Ishikawa (cell line): ENCODE data around the gene CD4.

Source experiments
- CEBPB ChIP-seq: IDR thresholded peaks from 2 replicates; pipeline ENCODE4 v1.6.1; 2012
- CREB1 ChIP-seq: IDR thresholded peaks from 2 replicates; pipeline ENCODE4 v1.6.1; 2012; ENCODE audit warnings: low read depth
- EGR1 ChIP-seq: IDR thresholded peaks from 2 replicates; pipeline ENCODE4 v1.6.1; 2012
- EP300 ChIP-seq: IDR thresholded peaks from 2 replicates; pipeline ENCODE4 v1.6.1; 2012; ENCODE audit warnings: borderline replicate concordance
- FOXM1 ChIP-seq: IDR thresholded peaks from 2 replicates; pipeline ENCODE4 v1.6.1; 2012; ENCODE audit warnings: low read depth, borderline replicate concordance
- NFIC ChIP-seq: IDR thresholded peaks from 2 replicates; pipeline ENCODE4 v1.6.1; 2012
- RAD21 ChIP-seq: IDR thresholded peaks from 2 replicates; pipeline ENCODE4 v1.6.1; 2012; ENCODE audit warnings: low read depth
- TAF1 ChIP-seq: IDR thresholded peaks from 2 replicates; pipeline ENCODE4 v1.6.1; 2012; ENCODE audit warnings: low read depth, mild to moderate bottlenecking
- TCF12 ChIP-seq: IDR thresholded peaks from 2 replicates; pipeline ENCODE4 v1.6.1; 2012; ENCODE audit warnings: low read depth
- TEAD4 ChIP-seq: IDR thresholded peaks from 2 replicates; pipeline ENCODE4 v1.6.1; 2012
- YY1 ChIP-seq: IDR thresholded peaks from 2 replicates; pipeline ENCODE4 v1.6.1; 2012; ENCODE audit warnings: low read depth
- ZBTB7A ChIP-seq: IDR thresholded peaks from 2 replicates; pipeline ENCODE4 v1.6.1; 2012; ENCODE audit warnings: low read depth
- TF ChIP-seq, protein P1 (sequence below): IDR thresholded peaks from 2 replicates; pipeline ENCODE4 v1.6.1; 2012; ENCODE audit warnings: low read depth, mild to moderate bottlenecking
- TF ChIP-seq, protein P2 (sequence below): IDR thresholded peaks from 2 replicates; pipeline ENCODE4 v1.6.1; 2012
- TF ChIP-seq, protein P3 (sequence below): IDR thresholded peaks from 2 replicates; pipeline ENCODE4 v1.6.1; 2012

Gene CD4

DNA sequence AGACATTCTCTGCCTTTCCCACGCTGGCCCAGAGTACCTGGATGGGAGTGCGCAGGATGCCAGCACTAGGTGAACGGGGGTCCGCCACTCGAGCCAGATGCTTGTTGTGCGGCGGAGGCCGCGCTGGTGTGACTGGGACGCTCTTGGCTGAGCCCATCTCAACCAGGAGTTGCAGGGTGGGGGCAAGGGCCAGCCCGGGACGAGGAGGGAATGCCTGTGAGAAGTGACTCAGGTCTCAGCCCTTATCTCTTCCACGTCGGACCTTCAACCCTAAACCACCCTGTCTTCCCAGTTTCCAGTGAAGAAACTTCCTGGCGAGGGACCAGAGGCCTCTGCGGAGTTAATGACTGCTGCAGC, 61.4 kb downstream of the CD4 start:
- TF ChIP-seq, protein P1, sequence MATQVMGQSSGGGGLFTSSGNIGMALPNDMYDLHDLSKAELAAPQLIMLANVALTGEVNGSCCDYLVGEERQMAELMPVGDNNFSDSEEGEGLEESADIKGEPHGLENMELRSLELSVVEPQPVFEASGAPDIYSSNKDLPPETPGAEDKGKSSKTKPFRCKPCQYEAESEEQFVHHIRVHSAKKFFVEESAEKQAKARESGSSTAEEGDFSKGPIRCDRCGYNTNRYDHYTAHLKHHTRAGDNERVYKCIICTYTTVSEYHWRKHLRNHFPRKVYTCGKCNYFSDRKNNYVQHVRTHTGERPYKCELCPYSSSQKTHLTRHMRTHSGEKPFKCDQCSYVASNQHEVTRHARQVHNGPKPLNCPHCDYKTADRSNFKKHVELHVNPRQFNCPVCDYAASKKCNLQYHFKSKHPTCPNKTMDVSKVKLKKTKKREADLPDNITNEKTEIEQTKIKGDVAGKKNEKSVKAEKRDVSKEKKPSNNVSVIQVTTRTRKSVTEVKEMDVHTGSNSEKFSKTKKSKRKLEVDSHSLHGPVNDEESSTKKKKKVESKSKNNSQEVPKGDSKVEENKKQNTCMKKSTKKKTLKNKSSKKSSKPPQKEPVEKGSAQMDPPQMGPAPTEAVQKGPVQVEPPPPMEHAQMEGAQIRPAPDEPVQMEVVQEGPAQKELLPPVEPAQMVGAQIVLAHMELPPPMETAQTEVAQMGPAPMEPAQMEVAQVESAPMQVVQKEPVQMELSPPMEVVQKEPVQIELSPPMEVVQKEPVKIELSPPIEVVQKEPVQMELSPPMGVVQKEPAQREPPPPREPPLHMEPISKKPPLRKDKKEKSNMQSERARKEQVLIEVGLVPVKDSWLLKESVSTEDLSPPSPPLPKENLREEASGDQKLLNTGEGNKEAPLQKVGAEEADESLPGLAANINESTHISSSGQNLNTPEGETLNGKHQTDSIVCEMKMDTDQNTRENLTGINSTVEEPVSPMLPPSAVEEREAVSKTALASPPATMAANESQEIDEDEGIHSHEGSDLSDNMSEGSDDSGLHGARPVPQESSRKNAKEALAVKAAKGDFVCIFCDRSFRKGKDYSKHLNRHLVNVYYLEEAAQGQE, result no peak
- 0 out of 2 replicates have a peak, but pooled peaks have one; percentile 1 for TF ChIP-seq CEBPB

DNA sequence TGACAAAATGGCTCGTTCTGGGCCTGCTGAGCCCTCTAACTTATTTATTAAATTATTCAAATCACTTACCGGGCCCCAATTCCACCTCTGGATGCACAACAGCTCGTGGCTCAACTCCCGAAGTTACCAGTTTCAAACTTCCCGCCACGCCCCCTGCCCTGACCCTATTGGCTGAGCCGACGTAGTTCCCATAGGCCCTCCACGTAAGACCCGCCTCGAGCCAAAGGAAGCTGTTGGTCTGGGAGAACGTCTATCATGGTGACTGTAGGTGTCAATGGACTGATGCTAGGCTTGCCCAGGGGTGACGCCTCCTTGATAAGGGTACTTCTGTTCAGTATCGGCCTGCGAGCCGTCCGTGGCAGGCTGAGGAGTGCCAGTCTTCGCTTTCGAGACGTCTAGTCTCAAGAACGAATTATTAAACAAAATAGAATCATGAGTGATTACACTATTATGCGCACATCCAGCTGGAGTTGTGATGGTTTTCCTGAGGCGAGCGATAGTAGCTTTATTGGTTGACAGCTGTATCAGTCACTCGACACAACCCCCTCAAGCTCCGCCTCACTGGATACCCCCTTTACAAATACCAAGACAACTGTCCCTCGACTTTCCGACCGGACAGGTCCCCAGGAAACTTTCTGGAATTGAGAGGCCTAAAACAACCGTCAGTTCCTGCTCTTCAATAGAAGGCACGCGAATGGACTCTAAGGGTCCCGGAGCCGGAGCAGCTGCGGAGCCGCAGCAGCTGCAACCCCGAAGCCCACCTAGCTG, 62.0 kb downstream of the CD4 start, which contains the start of gene CDCA3:
Gene CDCA3 (minus strand): TSS at position 134 of the 768 bp plus-strand sequence. CDS start 334 bp downstream, outside the sequence.
- TF ChIP-seq TCF12, result no peak; the same call in 1 of the 2 replicates
- TF ChIP-seq TAF1, result peak; percentile 88; the same call in 1 of the 2 replicates
- TF ChIP-seq CREB1, result peak; percentile 79
- no peak for TF ChIP-seq CEBPB
- TF ChIP-seq, protein P2, sequence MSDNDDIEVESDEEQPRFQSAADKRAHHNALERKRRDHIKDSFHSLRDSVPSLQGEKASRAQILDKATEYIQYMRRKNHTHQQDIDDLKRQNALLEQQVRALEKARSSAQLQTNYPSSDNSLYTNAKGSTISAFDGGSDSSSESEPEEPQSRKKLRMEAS, result peak; percentile 94
- TF ChIP-seq RAD21, result no peak
- TF ChIP-seq, protein P3, sequence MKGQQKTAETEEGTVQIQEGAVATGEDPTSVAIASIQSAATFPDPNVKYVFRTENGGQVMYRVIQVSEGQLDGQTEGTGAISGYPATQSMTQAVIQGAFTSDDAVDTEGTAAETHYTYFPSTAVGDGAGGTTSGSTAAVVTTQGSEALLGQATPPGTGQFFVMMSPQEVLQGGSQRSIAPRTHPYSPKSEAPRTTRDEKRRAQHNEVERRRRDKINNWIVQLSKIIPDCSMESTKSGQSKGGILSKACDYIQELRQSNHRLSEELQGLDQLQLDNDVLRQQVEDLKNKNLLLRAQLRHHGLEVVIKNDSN, result no peak
- 0 out of 2 replicates have a peak, but pooled peaks have one; percentile 1 for TF ChIP-seq EP300
- TF ChIP-seq YY1, result no peak
- TF ChIP-seq NFIC, result no peak
- peak; percentile 79; the same call in 1 of the 2 replicates for TF ChIP-seq FOXM1
- TF ChIP-seq, protein P1, result no peak
- TF ChIP-seq EGR1, result no peak
- TF ChIP-seq TEAD4, result peak; percentile 4; the same call in 1 of the 2 replicates
- TF ChIP-seq ZBTB7A, result peak; percentile 99

DNA sequence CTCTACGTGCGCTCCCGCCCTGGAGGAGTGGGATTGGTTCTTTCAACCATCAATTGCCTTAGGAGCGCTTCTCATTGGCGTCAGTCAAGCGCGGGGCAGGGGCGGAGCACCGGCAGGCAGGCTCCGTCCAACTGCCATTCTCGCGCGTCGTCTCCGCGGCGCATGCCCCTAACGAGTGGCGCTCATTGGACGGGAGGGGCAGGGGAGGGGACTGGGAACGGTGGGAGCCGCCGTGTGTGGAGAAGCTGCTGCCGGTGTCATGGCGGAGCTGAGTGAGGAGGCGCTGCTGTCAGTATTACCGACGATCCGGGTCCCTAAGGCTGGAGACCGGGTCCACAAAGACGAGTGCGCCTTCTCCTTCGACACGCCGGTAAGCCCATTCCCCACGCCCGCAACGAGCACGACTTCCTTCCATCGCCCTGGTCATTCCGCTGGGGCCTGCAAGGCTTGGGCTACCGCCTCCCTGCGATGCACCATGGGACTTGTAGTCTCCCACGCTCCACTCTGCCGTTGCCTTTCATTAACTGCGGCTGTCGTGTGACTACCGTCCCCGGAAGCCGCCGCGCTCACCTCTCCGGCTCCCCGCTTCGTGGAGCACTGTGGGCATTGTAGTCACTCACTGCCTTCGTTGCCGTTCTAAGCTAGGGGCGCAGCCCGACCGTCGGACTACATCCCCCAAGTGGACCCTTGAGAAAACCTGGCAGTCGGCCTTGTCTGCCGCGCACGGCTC, 62.8 kb downstream of the CD4 start, which contains the start of gene USP5:
Gene USP5 (plus strand): TSS at position 230 of the 730 bp plus-strand sequence. CDS start 30 bp downstream, at position 260.
- TF ChIP-seq, protein P3, result peak; percentile 70
- peak; percentile 50; the same call in 1 of the 2 replicates for TF ChIP-seq EGR1
- TF ChIP-seq CEBPB, result no peak
- no peak for TF ChIP-seq RAD21
- peak; percentile 89 for TF ChIP-seq TCF12
- no peak; the same call in none of the 2 replicates for TF ChIP-seq TAF1
- TF ChIP-seq NFIC, result peak; percentile 100
- TF ChIP-seq YY1, result peak; percentile 90
- TF ChIP-seq, protein P2, result peak; percentile 70
- 0 out of 2 replicates have a peak, but pooled peaks have one; percentile 19 for TF ChIP-seq TEAD4
- TF ChIP-seq, protein P1, result no peak
- TF ChIP-seq ZBTB7A, result no peak
- TF ChIP-seq CREB1, result peak; percentile 84
- TF ChIP-seq EP300, result no peak; the same call in 1 of the 2 replicates
- TF ChIP-seq FOXM1, result no peak
